CMK (cell line): Measurements from ENCODE around the gene HOXD11.

Experiments used
- DNase-seq: peaks from one replicate; pipeline ENCODE4 v3.0.0-alpha.2; 2010; ENCODE audit warnings: low read depth

HOXD11 gene

DNA sequence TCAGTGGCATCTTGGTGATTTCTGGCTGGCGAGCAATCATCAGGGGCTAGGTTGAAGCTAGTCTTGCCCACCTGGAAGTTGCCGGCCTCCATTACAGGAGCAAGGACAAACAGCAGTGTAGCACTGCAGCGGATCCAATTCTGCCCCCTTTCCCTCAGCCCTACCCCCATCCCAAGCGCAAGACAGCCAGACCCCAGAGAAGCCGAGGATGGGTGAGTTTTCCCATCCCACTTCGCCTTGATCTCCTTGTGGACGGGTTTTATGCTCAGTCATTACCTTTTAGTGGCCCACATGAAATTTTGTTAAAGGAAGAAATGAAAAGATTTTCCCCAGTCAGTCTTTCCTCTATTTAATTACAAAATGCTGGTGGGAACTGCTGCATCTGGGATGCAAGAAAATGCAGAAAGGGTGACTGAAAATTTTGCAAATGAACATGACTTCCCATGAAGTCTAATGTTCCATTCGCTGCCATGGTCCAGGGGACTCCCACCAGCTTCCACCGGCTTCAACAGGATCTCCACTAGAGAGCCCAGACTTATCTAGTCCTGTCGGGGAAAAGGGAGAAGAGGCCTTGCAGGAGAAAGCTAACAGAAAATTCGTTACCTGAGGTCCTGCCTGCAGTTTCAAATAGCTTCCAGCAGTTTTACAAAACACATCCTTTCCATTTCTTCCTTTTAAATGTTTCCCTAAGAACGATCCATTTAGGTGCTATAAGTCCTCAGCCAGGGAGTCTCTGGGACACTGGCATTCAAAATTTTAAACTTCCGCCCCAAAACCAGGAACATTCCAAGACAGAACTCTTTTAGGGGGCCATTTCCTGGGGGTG, 13.5 kb downstream of the HOXD11 start:
- DNase-seq: no peak

DNA sequence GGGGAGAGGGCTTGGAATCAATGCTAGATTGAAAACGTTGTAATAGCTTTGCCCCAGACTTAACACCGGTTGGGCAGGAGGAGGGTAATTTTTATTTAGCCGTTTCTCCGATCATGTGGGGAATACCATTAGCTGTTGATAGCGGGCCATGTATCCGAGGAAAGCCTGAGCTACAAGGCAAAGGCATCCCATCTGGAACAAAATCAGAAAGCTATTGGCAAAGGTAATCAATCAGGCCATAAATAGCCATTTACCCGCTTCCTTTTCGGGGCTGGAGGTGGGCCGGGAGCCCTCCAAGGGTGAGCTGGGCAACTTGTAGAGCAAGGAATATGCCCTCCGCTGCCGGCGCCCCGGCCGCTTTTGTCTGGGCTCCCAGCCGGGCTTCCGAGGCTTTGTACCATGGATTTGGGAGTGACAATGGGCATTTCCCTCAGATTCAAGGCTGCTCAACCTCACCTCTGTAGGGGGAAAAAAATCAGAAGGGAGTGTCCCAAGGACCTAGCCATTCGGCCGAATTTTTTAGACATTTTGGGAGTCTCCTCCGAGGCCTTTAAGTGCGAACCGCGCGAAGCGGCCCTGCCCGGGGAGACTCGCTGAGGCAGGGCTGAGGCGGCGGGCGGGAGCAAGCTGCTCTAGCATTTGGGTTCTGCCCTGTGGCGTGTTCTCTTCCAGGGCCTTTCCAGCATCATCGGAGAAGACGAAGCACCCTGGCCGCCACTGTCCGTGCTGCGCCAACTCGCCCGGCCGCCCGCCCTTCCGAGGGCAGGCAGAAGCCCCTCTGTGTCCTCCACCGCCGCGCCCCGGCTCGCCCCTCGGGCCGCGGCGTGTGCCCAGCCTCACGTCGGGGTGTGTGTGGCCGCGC, 14.3 kb downstream of the HOXD11 start:
- DNase-seq: no peak

DNA sequence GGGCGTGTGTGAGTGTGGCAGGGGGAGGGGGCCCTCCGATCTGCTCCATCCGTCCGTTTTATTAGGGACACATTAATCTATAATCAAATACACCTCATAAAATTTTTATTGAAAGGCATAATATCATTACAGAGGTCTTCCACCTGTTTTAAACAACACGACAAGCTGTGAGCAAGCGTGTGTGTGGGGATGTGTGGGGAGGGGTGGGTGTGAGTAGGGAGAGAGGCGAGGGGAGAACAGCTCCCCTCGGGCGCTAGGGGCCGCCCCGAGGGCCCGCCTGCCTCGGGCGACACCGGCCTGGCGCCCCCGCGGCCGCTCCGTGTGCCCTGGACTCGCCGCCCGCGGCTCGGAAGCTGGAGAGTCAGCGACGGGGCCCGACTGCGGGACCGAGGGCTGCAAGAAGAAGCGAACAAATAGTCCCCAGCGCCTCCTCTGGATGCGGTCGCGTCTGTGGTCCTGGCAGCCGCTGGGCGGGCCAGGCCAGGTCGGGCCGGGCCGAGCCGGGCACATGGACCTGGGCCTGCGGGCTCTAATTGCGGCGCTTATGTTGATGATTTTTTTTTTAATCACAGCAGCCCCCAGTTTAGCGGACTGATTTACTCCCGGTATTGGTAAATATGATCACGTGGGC, 15.1 kb downstream of the HOXD11 start:
- DNase-seq: no peak

DNA sequence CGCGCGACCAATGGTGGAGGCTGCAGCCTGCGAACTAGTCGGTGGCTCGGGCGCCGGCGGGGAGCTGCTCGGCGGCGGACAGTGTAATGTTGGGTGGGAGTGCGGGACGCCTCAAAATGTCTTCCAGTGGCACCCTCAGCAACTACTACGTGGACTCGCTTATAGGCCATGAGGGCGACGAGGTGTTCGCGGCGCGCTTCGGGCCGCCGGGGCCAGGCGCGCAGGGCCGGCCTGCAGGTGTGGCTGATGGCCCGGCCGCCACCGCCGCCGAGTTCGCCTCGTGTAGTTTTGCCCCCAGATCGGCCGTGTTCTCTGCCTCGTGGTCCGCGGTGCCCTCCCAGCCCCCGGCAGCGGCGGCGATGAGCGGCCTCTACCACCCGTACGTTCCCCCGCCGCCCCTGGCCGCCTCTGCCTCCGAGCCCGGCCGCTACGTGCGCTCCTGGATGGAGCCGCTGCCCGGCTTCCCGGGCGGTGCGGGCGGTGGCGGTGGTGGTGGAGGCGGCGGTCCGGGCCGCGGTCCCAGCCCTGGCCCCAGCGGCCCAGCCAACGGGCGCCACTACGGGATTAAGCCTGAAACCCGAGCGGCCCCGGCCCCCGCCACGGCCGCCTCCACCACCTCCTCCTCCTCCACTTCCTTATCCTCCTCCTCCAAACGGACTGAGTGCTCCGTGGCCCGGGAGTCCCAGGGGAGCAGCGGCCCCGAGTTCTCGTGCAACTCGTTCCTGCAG, 15.8 kb downstream of the HOXD11 start, which contains the start of gene HOXD9:
TSS of gene HOXD9 (plus strand) at position 37 of the 728 bp plus-strand sequence. CDS start at position 87, 50 bp downstream.
- DNase-seq: no peak

DNA sequence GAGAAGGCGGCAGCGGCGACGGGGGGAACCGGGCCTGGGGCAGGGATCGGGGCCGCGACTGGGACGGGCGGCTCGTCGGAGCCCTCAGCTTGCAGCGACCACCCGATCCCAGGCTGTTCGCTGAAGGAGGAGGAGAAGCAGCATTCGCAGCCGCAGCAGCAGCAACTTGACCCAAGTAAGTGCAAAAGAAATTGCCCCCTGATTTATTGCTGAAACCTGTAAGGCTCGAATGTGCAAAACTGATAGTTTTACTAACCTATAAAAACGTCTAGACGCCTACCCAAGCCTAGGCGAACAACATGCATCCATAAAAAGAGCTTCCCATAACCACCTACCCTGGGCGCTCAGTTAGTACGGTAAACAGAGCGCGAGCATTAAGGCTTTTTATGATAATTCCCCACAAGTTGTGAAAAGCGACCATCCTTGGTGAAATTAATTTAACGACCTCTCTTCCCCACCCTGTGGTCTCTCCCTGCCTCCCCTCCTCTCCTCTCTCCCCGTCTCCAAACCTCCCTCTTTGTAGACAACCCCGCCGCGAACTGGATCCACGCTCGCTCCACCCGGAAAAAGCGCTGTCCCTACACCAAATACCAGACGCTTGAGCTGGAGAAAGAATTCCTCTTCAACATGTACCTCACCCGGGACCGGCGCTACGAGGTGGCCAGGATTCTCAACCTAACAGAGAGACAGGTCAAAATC, 16.5 kb downstream of the HOXD11 start:
- DNase-seq: no peak

DNA sequence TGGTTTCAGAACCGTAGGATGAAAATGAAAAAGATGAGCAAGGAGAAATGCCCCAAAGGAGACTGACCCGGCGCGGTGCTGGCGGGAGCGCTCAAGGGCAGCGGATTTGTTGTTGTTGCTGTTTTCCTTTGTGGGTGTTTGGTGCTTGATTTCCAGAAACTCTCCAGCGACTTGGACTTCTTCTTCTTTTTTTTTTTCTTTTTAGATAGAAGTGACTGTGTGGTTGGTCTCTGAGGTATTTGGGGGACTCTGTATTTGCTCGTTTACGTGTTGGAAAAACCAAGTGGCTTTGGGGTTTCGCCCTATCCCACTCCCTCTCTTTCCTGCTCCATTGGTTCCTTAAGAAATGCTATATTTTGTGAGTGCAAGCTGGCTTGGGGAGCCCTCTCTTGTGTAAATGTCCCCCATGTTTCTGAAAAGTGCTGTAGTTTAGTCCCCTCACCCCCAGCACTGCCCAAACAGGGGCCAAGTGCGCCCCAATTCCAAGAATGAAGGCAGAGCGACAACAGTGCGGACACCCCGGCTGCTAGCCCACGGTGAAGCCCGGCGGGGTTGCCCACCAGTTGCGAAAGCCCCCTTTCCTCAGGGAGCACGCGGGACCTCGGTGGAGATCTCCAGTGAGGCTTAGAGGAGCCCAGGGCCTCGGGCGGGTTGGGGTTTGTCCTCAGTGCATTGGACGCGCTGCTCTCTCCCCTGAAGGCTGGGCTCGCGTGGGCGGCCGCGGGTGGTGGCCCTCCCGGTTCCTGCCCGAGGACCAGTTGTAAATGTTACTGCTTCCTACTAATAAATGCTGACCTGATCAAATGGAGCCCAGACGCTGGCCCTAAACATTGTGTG, 17.2 kb downstream of the HOXD11 start:
- DNase-seq: no peak

DNA sequence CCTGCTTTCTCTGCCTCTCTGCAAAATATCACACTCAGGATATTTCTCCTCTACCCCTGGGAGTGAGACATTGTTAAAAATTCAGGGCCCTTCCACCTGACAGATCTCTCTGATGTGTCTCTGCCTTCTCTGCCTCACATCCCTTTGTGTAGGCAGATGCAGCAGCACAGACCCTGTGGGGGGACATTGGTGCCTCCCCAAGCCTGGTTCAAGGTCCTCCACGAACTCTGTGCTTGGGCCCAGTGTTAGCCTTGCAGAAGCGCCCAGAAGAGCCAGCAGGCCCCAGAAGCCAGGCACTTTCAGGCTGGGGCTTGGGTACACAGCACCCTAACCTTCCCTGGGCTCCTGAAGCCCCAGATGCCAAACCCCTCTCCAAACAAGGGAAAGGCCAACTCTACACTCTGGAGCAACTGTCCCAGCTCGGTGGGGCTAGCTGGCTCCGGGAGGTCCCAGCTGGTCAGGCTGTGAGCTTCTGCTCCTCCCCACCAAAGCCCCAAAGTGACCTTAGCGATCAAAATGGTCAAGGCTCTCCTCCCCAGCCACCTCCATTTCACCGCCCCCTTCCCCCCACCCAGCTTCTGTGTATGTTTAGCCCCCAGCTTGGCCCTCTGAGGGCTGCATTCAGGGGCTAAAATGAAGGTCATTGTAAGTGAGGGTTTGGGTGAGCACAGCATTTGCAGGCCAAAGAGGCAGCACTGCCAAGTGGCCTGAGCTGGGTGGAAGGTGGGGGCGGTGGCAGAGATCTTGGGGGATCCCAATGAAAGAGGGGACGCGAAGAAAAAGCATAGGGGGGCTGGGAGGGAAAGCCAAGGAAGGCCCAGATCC, 18.1 kb downstream of the HOXD11 start:
- DNase-seq: no peak

DNA sequence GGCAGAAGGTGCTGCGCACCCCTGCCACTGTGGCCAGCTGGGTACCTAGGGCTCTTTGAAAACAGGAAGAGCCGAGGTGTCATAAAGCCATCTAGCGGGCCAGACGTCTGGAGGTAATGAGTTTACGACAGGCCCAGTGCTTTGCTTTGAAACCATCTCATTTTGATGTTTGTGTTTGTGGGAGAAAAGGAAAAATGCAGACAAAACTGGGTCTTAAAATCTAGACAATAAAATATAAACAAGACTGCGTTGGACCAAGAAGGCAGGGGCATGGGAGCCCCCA, 18.6 kb downstream of the HOXD11 start:
- no peak for DNase-seq

DNA sequence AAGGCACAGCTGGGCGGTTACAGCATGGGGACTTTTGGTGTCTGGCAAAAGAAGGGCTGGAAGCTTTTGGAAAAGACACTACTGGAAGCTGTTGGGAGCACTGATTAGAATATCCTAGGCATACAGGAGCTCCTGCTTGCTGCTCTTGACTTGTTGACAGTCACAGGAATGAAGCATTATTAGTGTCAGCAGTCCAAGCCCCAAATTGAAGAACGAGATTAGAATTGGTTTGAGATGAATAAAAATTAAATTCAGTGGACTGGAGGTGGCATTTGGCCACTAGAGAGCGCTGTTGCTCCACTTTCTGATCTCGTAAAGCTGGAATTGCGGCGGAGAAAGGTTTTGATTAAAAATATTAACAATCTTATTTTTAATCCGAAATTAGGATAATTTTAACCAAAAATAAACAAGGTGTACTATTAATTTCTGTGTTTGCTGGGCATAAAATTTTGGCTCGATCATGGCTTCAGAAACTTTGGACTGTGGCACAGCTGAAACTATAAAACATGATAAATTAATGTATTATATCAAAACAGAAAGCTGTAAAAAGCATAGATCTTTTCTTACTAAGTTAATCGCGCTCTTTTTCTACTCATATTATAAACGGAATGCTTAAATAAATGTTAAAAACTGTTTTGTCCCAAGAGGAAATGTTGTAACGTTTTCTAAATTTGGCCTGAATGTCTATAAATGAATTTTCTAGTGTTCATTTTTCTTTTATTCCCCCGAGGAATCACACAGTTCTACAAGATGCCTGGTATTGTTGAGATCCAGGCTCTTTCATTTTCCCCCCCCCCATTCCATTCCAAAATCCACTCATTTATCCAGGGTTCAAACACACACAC, 20.1 kb downstream of the HOXD11 start:
- peak; percentile 17 for DNase-seq

DNA sequence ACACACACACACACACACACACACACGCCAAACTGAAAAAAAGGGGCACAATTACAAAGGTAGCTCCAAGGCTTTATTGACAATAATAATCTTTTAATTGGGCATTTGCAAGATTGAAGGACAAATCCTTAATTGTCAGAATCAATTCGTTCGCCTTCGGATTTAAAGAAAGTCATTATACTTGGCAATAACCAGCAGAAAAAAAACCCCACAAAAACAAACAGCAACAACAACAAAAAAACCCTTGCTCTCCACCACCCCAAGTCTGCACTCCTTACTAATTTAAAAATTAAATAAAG, 20.6 kb downstream of the HOXD11 start:
- DNase-seq: no peak

DNA sequence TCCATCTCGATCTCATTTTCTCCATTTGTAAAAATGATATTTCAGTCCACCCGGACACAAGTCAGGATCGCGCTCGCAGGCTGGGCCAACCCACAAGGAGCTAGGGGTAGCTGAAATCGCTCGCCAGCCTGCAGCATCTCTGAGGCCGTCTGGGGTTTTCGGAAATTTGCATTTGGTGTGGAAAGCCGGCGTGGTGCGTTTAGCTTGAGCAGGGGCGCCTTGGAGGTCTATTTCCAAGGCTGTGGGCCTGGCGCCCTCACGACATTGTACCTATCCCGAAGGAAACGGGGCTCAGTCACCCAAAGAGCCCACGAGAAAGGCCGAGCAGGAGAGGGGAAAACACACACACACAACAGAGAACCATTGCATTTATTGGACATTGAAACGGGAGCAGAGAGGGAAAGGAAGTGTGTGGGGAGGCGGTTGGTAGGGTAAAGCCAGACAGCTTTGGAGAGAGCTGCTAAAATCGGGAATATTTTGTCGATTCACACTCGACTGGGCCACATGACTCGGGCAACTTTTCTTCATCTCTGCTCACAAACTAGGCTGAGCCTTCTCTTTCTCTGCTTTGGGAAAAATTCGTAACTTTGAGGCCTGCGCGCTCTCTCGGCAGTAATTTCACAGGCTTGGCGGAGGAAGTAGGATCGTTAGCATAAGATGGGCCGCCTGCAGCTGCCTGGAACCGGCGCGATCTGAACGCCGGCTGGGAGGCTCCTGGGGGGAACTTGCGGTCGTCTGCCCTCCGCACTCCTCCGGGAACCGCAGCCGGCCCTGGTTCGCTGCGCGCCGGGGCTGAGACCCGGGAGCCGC, 21.3 kb downstream of the HOXD11 start:
- DNase-seq: no peak

DNA sequence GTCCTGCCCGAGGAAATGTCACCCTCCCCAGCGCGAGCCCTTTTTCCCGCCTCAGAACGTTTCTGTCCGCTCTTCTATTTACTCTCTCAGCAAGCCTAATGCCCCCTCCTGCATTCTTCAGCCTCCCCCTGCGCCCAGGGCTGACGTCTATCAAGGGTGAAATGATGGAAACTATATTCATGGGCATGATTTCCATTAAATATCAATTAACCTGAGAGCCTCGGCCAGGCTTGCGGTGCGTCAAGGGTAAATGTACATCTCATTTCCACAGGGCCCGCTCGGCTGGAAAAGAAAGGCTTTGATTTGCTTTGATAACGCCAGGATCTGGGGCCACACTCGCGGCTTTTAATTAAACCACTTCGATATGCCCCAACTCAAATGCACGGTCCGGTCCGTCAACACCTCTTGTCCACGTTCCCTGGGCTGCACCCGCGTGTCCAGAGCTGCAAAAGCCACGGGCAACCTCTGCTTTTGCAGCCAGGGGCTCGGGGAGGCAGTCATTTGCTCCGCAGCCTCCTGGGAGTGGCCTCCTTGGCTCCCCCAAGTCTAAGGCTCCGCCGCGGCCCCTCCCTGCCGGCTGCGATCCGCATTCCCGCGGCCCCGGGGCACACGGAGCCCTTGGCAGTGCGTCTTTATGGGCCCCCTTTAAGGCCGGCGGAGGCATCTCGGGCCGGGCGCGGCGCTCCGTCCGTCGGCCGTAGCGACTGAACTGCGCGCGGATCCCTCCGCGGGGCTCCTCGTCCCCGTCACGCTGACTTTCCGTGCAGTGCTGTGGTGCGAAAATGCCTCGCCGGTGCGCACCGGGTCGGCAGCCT, 22.1 kb downstream of the HOXD11 start, which contains the start of gene HOXD8:
TSS of gene HOXD8 (plus strand) at position 724 of the 815 bp plus-strand sequence. CDS start 662 bp downstream, outside the sequence.
- no peak for DNase-seq

DNA sequence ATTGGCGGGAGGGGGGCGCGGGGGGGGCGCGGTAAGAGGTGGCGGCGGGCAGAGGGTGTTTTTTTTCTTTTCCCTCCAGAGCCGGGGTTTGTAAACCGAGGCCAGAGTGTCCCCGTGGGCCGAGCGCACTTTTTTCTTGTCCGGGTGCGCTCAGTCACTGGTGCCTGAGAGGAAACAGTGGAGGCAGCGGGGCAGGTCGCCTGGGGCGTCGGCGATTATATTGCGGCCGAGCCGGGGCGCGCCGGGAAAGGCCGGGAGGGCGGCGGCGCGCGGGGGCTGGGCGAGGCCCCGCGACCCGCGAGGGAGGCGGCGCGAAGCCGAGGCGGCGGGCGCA, 22.7 kb downstream of the HOXD11 start:
- no peak for DNase-seq

DNA sequence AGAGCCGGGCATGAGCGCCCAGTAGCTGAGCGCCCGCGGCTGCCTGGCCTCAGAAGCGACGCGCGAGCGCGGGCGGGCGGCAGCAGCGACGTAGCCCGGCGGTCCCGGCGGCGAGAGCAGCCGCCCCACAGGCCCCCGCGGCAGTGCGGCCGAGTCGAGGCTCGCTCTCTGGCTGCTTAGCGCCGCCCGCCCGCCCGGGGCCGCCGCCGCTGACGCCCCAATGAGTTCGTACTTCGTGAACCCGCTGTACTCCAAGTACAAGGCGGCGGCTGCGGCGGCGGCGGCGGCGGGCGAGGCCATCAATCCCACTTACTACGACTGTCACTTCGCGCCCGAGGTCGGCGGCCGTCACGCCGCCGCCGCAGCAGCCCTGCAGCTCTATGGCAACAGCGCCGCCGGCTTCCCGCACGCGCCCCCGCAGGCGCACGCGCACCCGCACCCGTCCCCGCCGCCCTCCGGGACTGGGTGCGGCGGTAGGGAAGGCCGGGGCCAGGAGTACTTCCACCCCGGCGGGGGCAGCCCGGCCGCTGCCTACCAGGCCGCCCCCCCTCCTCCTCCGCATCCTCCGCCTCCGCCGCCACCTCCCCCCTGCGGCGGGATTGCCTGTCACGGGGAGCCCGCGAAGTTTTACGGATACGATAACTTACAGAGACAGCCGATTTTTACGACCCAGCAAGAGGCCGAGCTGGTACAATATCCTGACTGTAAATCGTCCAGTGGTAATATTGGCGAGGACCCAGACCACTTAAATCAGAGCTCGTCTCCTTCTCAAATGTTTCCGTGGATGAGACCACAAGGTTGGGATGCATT, 23.3 kb downstream of the HOXD11 start:
- no peak for DNase-seq

DNA sequence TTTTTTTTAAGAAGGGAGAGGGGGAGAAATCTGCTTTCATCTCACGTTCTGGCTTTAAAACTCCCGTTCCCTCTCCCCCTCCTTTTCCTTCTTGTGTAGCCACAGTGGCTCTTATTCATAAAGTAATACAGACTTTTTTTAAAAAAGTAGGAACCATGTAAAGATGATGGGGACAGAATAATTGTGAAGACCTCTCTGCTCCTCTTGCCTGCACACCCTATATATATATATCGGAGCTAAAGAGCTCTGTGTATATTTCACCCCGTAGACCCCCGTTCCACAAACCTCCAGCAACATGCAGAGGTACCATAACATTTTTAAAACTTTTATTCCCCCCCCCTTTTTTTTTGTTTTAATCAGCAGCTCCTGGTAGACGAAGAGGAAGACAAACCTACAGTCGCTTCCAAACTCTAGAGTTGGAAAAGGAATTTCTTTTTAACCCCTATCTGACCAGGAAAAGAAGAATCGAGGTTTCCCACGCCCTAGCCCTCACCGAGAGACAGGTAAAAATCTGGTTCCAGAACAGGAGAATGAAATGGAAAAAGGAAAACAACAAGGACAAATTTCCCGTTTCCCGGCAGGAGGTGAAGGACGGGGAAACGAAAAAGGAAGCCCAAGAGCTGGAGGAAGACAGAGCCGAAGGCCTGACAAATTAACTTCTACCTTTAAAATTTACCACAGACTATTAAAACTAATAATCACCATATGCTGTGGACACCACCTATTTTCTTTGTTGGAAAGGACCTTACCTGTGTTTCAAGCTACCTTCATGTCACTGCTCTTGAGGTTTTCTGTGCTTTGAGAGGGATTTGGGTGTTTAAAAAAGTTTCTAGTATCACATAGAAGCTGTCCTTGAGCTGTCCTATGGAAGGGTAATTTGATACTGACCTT, 24.1 kb downstream of the HOXD11 start:
- DNase-seq: no peak

DNA sequence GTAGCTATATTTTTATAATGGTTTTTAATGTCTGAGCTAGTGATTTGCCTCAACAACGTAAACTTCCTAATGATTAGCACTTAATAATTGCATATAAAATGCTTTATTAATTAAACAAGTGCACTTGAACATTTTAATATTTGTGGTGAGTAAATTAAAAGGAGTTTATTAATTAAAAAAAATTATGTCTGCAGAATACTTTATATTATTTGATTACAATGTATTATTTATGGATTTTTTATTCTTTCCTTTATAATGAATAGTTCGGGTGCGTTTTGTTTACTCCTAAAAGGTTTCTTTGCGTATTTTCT, 24.7 kb downstream of the HOXD11 start:
- DNase-seq: no peak
